COLO829 (cell line): ENCODE measurements around the gene MSL1.
A peak's percentile ranks its signal among the peaks of the same experiment; 100 is the strongest.

Experiments
- DNase-seq: peaks from one replicate; pipeline ENCODE4 v3.0.0; 2012; ENCODE audit warnings: low spot score

MSL1 gene

DNA sequence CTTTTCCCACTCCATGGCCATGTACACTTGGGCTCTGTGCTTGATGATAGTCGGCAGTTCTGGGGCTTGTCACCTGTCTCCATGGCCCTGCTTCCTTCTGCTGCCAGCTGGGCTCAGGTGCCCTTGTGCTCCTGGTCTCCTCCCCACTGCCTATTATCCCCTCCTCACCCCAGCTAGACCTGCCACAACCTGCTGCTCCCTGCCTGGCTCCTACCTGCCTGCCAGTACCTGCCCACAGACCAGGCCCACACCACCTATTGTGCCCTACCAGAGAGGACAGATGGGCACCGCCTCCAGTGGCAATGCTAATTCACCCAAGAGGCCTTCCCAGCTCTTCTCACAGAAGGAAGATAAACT lies 55.0 kb downstream of the MSL1 start:
- no peak for DNase-seq

DNA sequence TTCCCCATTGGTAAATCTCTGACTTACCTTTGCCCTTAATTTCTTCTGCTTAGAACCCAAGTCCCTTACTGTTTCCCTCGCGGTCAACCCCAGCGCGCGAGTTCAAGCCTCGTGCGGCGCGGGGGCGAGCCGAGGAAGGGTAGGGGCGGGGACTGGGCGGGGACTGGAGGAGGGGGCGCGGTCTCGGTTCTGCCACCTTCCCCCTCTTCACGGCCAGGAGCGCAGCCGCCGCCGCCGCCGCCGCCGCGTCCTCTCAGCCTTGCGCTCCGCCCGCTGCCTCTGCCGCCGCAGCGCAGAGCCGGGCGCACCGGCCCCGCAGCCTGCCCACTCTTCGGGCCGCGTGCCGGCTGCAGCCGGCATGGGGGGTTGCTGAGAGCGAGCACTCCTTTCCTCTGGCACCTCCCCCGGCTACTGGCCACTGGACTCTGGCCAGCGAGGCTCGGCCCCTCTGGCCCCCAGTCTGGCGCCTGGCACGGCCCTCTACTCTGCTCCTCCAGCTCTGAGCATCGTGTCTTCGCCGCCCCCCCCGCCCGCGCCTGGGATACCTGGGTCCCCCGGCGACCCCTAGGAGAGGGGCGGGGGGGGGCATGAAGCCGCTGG lies 55.6 kb downstream of the MSL1 start, which contains the start of gene RAPGEFL1:
RAPGEFL1 (plus strand) TSS at position 196 of the 600 bp plus-strand sequence; CDS start at position 588, 392 bp downstream.
- DNase-seq: peak; percentile 78

GRCh38 chr17:40178021-40178601 lies 56.3 kb downstream of the MSL1 start:
- no peak for DNase-seq

DNA sequence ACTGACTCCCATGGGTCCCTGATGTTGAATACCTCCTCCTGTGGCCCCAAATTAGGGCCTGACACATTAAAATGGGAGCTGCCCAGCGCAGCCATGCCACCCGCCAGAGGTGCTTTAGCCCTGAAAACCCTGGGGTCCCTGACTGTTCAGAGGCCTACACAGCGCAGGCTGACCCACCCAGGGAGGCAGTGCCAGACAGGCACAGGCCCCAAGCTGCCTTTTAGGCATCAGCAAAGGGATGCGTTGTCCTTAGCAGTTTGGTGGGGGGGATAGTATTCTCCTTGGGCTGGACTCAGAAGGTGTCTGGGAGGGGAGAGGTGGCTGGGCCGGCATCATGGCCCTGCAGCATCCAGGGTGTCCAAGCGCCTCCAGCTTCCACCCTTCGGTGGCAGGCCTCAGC lies 56.9 kb downstream of the MSL1 start:
- DNase-seq: no peak

DNA sequence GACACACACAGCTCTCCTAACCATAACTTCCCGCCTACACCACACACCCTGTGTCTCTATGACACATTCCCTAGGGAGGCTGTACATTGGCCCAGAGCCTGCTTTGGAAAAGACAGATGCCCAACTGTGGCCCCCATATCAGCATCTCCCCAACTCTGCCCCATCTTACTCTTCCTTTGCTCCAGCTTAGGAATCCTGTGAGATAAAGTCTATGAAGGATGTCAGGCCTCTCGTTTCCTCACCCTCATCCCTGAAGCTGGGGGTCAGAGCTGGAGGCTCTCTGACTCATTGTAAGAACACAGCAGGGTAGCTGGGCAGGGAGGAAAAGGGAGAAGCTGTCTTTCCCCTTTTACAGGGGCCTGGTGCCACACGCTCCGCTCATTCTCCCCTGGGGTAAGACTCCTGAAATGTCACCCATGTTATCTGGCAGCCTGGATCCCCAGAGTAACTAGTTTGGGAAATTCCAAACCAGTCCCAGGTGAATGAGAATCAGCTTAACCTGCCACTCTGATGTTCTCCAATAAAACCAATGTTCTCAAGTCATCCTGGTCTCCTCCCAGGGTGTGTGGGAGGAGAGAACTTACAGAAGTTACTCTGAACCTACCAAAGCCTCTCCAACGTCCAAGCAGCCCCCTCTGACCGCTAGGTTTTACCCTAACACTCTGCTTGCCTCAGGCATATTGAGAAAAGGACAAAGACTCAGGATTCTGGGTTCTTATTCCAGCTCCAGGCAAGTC lies 58.3 kb downstream of the MSL1 start:
- no peak for DNase-seq

- no peak for DNase-seq
Measured at GRCh38 chr17:40180694-40181093, 58.9 kb downstream of the MSL1 start.

DNA sequence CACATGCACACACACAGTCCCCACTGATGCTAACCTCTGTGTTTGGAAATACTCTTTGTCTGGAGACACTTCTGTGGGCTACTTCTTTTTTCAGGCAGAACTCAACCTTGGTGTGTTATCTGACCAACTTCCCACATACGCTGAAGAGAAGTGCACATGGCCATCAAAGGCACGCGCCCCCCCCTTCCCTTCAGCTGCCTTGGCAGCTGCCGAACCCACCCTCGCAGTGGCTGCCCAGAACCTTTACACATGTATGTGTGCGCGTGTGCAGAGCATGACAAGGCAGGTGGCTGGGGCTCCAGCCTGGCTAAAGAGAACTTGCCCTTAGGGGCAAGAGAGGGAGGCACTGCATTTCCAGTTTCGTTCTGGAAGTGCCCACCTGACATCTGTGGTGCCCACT lies 59.4 kb downstream of the MSL1 start:
- no peak for DNase-seq

DNA sequence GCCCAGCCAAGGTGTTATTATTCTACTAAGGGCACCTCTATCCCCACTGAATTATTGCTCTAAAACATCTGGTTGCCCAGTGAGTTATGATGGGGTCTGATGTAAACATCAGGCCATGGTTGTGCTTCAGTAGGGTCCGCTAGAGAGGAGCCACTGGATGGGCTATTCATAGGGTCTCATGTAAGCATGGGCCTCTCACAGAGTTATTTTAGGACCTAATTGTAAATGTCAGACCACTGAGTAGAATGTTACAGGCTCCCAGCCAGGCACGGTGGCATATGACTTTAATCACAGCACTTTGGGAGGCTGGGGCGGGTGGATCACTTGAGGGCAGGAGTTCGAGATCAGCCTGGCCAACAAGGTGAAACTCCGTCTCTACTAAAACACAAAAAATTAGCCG lies 60.8 kb downstream of the MSL1 start:
- no peak for DNase-seq
